GM12892 (cell line): Measurements from ENCODE around the gene UXS1.

Experiments
- POLR2A ChIP-seq: IDR thresholded peaks from 2 replicates; pipeline ENCODE4 v1.6.1; 2011; ENCODE audit warnings: low read depth, low read length, control low read depth
- POLR2AphosphoS5 ChIP-seq: IDR thresholded peaks from 2 replicates; pipeline ENCODE4 v1.6.1; 2011; ENCODE audit warnings: low read depth, low read length, control low read depth

GRCh38 chr2:106175086-106175850, 18.8 kb downstream of the UXS1 start:
- TF ChIP-seq POLR2AphosphoS5 (no peak), POLR2A (no peak)
